Vagina (tissue), 2 donors: Measurements from ENCODE around the gene TEK.

Source experiments
- POLR2A ChIP-seq, 2 donors: fragments of 450-650 bp; IDR thresholded peaks; one replicate each; pipeline ENCODE4 v1.6.1; 2017; ENCODE audit warnings: antibody characterized with exemption in 2 of 2, mild to moderate bottlenecking in 2 of 2, moderate library complexity in 2 of 2
- POLR2AphosphoS5 ChIP-seq, 2 donors: sonication (generic); formaldehyde crosslinking; IDR thresholded peaks; one replicate each; pipeline ENCODE4 v1.9.0; 2017; ENCODE audit warnings: antibody characterized with exemption in 2 of 2, mild to moderate bottlenecking in 2 of 2, low read depth in 1 of 2; ENCODE audit not compliant: insufficient read depth in 1 of 2
- TF ChIP-seq, protein P1 (sequence below), 3 experiments: fragments of 450-650 bp in 2 of 3; fragments of 200-600 bp in 1 of 3; sonication (generic) in 1 of 3; IDR thresholded peaks; one replicate each; pipeline ENCODE4 v1.5.1; 2017 to 2019; ENCODE audit warnings: antibody characterized with exemption in 3 of 3, mild to moderate bottlenecking in 2 of 3, moderate library complexity in 2 of 3

GRCh38 chr9:27205198-27205597 lies 96.2 kb downstream of the TEK start:
- TF ChIP-seq, protein P1, sequence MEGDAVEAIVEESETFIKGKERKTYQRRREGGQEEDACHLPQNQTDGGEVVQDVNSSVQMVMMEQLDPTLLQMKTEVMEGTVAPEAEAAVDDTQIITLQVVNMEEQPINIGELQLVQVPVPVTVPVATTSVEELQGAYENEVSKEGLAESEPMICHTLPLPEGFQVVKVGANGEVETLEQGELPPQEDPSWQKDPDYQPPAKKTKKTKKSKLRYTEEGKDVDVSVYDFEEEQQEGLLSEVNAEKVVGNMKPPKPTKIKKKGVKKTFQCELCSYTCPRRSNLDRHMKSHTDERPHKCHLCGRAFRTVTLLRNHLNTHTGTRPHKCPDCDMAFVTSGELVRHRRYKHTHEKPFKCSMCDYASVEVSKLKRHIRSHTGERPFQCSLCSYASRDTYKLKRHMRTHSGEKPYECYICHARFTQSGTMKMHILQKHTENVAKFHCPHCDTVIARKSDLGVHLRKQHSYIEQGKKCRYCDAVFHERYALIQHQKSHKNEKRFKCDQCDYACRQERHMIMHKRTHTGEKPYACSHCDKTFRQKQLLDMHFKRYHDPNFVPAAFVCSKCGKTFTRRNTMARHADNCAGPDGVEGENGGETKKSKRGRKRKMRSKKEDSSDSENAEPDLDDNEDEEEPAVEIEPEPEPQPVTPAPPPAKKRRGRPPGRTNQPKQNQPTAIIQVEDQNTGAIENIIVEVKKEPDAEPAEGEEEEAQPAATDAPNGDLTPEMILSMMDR (IDR thresholded peaks at IDR 0.05) = no peak
- TF ChIP-seq POLR2A (IDR thresholded peaks at IDR 0.05) (no peak), POLR2AphosphoS5 (IDR thresholded peaks at IDR 0.05; ENCODE audit: insufficient read depth in 1 of 2, low read depth in 1 of 2) (no peak)
